HG02870 (cell line): ENCODE data around the gene IMMP2L.

Source experiments
- ATAC-seq: cut with Tn5 transposase; IDR thresholded peaks from one replicate; pipeline ENCODE4 v1.9.1; 2021; ENCODE audit warnings: mild to moderate bottlenecking, moderate library complexity; ENCODE audit not compliant: unreplicated experiment

IMMP2L gene

DNA sequence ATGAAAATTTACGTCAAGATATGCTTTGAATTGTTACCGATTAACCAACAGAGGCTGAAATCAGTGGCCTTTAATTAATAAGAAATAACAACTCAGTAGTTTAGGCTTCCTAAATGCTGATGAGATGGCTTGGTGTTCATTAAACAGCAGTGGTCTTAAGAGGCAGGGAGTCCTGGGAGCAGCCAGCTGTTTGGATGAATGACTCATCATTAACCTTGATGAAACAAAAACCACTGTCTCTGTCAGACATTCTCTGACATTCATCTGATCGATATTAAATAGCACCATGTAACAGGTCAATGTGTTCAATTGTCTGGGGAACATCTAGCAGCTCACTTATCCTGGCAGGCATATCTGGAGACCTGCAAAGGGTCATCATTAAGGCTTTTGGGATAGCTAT lies 705.6 kb downstream of the IMMP2L start:
- no peak for ATAC-seq

DNA sequence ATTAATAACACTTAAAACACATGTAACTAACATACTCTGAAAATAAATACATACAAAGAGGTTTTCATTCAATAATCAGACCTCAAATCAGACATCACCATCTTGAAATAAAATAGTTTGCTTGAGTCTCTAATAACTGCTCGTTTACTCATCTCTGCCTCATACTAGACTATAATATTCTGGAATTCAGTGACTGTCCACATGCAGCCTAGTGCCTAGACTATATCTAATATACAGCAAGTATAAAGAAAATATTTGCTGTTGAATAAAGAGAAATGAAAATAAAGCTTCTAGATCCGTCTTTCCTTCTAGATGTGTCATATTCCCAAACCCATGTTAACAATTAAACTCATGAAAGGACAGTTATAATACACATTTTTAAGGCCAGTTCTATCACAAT lies 707.6 kb downstream of the IMMP2L start:
- ATAC-seq, result no peak

DNA sequence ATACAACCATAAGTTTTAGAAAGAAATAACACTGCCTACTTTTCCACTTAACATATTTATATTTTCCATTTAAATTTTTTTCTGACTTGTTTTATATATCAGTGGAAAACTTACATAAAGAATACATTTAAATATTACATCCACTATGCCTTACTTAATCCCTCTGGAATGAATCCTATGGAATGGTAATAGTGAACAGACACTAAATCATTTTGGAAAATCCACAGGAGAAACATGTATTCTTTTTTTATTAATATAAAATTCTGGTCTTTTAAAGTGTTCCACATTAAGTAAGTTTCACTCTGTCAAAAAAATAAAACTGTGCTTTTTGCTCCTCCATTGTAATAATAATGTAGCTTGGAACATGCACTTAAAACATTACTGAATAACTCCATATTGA lies 708.1 kb downstream of the IMMP2L start:
- no peak for ATAC-seq

DNA sequence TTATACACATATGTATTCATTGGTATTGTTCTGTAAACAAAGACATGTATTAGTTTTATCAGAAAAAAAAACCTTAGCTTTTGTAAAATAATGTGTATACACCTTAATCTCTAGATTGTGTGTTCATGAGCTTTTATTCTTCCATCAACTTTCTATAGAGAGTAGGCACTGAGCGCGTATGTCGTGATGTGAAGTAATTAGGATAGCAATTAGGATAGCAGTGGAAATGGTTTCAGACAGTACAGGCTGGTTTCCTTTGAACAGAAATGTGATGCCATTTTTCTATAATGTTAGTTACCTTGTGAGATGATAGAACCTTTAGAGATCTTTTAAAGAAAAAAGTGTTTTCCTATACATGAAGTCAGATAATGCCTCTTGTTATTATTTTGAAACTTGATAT lies 709.0 kb downstream of the IMMP2L start:
- ATAC-seq, result no peak

DNA sequence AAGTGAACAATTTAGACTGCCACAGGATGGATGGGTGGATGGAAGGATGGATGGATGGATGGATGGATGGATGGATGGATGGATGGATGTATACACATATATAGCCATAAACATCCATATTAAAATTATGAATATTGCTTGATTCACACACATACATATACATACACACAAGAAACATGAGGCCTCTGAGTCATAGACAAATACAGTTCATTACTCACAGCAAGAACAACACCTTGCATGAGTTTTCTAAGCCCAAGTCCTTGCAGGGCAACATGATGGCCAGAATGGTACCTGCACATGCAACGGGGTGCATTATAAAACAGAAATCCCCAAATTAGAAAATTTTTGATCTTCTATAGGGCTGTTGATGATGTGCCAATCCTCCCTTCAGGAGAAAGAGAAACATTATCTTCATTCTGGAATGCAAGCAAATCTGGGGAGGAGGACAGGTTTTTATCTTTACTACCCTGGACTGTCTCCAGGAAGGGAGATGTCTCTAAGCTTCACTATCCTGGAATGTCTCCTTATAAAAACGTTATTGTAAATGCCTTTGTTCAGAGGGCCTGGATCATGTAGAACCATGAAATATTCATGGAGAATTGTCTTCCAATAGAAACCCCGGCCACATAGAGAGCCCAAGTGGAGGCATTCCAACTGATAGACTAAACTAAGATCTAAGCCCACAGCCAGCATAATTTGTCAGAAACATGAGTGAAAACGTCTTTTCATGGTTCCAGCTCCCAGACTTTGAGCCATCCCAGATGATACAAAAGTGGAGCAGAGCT lies 709.9 kb downstream of the IMMP2L start:
- no peak for ATAC-seq

DNA sequence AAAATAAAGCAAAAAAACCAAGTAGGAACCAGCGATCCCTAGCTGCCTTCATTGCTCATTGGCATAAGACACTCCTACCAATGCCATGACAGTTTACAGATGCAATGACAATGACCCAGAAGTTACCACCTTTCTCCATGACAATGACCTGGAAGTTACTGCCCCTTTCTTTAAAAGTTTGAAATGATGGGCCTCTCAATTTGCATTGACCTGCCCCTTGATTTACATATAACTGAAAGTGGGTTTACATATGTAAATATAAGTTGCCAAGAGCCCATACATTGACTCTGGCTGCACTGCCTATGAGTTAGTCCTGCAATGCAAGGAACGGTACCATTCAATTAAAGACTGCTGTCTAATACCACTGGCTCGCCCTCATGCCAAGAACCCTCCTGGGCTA lies 712.1 kb downstream of the IMMP2L start:
- ATAC-seq, result no peak

DNA sequence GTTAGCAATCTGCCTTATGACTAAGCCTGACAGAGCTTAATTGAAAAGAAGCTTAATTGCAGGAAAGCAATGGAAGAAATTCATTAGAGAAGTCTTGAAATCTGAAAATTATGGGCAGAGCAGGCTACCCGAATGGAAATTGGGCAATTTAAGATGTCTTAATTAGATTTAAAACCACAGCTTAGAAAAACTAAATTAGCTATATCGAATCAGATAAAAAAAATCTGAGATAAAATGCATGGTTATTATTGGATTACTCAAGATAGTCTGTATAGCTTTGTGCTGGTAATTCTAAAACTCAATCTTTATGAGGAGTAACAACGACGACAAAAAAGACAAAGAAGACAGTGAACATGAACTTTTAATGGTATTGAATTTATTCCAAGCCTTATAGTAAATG lies 719.5 kb downstream of the IMMP2L start:
- no peak for ATAC-seq

DNA sequence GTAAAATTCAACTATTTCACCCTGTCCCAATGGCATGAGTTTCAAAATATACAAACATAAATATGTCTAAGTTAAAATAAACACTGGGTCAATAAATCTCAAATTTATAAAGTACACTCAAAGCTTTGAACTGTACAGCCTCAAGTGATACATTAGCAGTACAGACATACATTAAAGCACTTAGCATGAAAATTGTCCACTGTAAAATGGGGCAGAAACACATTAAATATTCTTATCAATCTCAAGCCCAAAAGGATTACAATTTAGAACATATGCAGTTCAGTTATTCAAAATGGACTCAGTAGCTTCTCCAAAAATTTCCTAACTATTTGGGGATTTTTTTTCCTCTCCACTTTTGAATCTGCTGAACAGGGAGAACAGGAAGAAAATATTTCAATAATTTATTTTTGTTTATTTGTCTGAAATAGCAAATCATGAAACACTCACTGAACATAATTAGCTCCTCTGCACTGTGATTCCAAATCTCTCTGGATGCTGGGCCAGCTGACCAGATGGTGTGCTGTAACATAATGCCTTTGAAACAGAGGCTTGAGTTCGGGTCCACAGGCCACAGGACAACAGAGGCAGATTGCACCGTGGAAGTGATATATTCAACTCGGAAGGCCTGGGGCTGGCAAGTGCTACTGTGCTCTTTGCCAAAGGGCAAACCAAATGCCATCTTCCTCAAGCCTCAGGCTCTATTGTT lies 720.3 kb downstream of the IMMP2L start:
- ATAC-seq, result no peak

DNA sequence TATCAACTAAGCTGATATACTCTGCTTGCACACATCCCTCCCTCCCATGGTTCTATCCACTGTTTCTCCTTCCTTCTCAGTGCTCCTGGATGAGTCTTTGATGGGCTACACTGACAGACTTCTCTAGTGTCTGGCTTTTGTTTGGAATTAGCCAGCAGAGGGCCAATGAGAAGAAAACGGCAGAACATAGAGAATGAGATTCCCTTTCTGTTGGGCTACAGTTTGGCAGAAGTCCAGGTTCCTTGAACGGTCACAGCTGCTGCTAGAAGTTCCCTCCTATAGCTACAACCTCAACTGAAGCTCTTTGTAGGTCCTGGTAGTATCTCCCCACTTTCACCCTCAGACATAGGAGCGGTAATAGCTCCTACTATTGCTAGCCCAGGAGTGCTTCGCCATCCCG lies 722.4 kb downstream of the IMMP2L start:
- ATAC-seq, result no peak

DNA sequence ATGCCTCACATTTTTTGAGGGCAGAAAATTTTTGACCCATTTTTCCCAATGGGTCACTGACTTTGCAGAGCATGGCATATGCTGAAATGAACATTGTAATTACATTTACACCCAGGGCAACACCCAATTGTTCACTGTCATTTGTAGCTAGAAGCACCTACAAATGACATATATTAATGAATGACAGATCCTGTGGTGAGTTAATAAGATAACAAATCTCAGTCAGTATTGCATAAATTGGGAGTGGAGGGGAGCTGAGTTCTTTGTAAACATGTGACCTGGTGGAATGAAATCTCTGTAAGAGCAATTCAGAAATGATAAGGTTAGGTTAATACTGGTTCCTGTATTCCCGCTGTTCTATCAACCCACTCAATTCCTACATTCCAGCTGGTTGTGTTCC lies 726.4 kb downstream of the IMMP2L start:
- ATAC-seq, result no peak

DNA sequence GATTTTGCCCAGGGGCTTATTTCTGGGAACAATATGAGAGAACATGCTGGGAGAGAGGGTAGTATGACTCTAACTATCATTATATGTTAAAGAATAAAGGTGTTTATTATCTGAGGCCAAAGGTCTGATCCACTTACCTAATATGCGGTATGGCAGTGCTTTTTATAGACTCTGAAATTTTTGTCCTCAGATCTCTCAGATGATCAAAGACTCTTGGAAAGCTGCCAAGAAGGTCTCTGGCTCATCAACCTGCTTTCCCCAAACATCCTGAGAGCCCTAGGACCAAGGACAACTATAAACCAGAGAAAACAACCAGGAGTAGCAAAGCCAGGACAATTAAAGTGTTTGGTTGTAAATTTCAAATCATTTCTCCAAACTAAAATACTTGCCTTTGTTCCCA lies 727.1 kb downstream of the IMMP2L start:
- ATAC-seq, result no peak

DNA sequence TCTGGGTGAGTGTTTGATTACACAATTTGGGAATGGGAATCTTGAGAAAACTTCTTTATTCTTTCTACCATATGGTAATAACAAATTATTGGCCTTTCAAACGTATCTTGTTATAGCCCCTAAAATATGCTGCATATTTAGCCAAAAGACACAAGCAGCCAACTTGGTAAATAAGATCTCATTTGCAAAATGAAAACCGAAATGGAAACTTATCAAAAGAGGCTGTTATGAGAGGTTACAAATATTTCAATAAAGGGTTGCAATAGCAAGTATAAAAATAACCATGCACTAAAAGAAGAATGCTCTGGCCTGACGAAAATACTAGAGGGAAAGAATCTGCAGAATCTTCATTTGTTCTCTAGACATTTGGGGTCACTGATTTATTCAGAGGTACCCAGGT lies 730.9 kb downstream of the IMMP2L start:
- no peak for ATAC-seq

DNA sequence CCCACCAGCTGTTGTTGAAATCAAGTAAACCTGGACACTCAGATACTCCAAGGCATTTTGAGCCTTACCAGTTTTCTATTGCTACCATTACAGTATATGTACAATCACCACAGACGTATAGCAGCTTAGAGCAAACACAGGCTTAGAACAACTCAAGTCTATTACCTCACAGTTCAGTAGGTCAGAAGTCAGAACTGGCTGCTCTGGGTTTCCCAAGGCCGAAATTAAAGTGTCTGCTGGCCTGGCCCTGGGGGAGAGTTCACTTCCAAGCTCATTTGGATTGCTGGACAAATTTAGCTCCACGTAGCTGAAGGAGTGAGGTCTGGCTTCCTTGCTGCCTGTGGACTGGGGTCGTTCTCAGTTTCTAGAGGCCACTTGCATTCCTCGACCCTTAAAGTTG lies 731.5 kb downstream of the IMMP2L start:
- no peak for ATAC-seq

DNA sequence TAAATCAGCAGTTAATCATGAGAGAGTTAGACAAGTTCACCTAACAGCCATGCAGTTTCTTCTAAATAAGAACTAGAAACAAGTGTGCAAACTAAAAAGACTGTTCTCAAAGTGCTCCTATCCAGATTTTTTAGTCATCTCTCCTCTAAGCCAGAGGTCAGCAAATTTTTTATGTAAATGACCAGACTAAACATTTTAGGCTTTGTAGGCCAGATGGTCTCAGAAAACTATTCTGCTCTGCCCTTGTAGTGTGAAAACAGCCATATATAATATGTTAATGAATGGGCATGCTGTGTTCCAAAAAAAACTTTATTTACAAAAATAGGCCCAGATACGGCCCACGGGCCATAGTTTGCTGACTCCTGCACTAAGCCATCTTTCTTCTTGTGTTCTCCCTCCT lies 734.4 kb downstream of the IMMP2L start:
- no peak for ATAC-seq

DNA sequence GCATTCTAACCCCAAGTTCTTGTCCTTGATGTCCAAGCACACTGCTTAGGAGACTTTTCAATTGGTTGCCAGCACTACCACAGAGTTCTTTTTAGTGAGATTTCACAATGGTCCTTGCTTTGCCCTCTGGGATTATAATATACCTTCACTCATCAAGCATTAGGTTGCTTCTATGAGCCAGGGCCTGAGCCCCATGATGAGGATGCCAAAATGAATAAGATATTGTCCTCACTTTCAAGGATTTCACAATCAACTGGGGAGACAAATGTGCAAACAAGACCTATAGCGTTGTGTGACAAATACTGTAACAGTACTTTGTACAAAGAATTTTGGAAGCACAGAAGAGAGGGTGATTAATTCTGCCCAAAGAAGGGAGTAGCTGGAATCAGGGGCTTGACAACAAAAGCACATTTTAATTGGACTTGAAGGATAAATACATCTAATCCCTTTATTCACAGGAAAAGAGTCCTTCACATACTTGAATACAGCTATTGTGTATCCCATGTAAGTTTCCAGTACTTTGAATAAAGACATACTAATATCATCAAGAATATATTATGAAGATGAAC lies 734.9 kb downstream of the IMMP2L start:
- no peak for ATAC-seq

DNA sequence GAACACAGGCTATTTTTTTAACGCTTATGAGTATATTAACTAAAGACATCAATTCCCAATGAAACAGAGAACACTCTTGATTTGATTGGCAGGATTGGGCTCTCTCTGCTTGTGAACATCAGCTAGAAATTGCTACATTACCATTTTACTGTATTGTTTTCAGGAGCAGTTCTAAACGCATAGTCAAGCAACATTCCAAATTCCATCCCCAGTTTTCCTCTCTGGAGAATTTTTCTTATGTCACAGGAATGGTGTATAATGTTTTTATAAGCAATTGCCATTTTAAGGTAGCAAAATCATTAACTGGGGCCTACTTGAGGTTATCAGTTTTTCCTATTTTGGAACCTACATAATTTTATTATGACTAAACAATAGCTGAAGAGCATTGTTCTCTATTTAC lies 748.3 kb downstream of the IMMP2L start:
- ATAC-seq, result no peak

DNA sequence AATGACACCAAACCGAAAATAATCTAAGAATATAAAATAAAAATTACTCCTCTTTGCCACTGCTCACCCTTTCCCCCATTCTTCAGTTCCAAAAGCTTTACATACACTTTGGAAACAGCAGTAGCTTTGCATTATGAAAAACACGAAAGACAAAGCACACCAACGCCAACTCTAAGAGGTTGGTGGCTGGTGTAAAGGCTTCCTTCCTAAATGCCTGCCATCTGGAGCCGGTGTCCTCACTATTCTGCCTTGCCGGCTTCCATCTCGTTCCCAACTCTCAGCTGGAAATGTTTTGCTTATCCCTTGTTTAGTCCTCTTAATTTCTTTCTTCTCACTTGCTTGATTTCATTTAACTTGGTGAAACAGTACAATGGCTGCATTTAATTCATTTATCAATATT lies 752.5 kb downstream of the IMMP2L start:
- no peak for ATAC-seq

DNA sequence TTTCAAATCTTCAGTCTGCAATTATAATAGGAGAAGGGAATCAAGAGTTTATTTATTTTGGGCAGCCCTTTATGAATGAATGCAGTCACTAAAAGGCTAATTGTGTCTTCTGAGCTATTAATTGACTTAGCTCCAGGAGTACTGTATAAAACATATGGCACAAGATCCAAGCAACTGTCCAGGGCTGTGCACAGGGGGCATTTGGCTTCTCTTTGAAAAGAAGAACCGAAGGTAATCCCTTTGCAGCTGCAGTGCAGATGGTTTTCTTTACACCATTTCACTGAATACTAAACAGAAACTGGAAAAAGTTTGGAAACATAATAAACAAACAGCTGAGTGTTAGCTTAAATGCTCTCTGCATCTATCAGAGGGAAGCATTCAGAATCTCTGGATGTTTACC lies 753.9 kb downstream of the IMMP2L start:
- no peak for ATAC-seq

DNA sequence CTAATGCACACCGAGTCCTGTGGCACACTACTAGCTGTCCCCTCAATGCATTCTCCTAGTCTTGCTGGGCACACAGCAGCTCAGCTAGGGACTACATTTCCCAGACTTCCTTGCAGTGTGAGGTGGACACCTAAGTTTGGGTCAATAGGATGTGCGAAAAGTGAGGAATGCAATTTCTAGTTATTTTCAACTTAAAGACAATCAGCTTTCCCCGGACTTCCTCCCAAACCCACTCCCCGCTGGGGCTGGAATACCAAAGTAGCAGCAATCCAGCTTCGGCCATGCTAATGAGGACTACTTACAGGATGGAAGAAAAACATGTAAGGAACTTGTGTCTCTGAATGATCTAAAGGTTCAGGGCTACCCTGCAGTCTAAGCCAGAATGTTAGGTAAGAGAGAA lies 757.8 kb downstream of the IMMP2L start:
- ATAC-seq, result no peak

DNA sequence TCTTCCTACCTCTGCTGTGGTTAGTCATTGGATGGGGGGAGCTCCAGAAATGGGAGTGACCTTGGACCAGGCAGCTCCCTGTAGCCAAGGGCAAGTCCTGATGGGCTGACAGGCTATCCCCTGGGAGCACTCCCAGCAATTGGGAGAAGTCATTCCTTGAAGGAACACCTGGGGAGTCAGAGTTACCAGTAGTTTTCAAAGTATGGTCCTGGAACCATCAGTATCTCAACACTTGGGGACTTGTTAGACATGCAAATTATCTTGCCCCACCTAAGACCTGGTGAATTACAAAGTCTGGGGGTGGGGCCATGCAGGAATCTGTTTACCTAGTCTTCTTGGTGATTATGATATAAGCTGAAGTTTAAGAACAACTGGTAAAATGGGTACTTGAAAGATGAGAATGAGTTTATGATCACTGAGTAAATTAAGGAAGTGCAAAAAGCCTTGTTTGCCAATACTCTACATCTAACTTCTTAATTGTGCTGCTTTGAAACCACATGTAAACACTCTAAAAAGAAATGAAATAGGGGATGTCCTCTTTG lies 758.6 kb downstream of the IMMP2L start:
- ATAC-seq, result no peak

DNA sequence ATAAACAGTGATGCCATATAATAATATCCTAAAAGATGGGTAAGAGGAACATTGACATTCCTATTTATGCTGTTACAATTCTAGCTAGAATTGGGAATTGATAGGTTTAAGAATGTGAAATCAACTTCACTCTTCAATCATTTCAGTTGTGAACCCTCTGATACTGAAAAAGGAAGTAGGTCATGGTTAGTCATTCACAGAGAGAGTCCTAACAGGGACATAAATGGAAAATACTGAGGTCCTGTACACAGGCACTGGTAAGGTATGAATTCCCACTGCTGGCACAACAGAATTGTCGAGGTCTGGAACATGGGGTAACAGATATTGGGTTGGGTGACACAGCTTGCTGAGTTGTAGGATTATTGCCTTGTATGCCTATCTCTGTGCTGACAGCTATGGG lies 760.8 kb downstream of the IMMP2L start:
- ATAC-seq, result peak; percentile 84

DNA sequence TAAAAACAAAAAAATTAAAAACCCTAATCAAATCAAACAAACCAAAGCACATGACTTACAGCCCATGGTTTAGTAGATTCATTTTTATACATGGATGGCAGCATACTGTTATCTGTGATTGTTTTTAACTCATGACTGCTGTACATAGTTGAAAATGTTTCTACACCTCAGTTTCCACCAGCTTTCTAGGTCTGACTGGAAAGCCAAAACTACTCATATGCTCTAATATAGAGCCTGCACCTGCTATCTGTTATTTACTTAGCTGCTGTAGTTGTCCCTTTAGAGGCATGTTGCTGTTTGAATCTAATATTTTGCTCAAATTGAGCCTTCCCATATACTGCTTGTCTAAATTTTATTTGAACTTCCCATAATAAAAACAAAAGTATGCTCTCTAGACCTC lies 761.3 kb downstream of the IMMP2L start:
- ATAC-seq, result peak; percentile 73
